Fibroblast of lung (primary cell): ENCODE measurements around the gene B4GALT6. TPM values are rescaled to one million over a fixed set of nuclear protein-coding genes. Genes with fewer than 3 reads are reported as not detected.

Source experiments
- DNase-seq, 2 donors: peaks; one replicate each; pipeline versions ENCODE4 v3.0.0 to v3.0.0-alpha.2; 2010; ENCODE audit warnings: low read depth in 2 of 2
- H2AFZ ChIP-seq: 2 replicates; pipeline ENCODE4 v1.5.1; 2012; ENCODE audit warnings: low read length, control low read depth, inconsistent platforms
- H3K27ac ChIP-seq: 2 replicates; pipeline ENCODE4 v1.5.1; 2011; ENCODE audit warnings: low read length, control low read depth; ENCODE audit not compliant: insufficient read depth
- H3K27me3 ChIP-seq: 2 replicates; pipeline ENCODE4 v1.5.1; 2011; ENCODE audit warnings: mild to moderate bottlenecking, low read length; ENCODE audit not compliant: control insufficient read depth, insufficient read depth
- H3K36me3 ChIP-seq: 2 replicates; pipeline ENCODE4 v1.5.1; 2011; ENCODE audit warnings: low read length; ENCODE audit not compliant: control insufficient read depth, insufficient read depth
- H3K4me1 ChIP-seq: 2 replicates; pipeline ENCODE4 v1.5.1; 2011; ENCODE audit warnings: low read length; ENCODE audit not compliant: control insufficient read depth, insufficient read depth; ENCODE audit errors: extremely low read depth
- H3K4me2 ChIP-seq: 2 replicates; pipeline ENCODE4 v1.5.1; 2011; ENCODE audit warnings: low read length, control low read depth; ENCODE audit not compliant: insufficient read depth; ENCODE audit errors: extremely low read depth
- H3K4me3 ChIP-seq, 4 experiments: fragments of 200-600 bp in 1 of 4; sonication (generic) in 1 of 4; replicated peaks in 1 of 4; 2 replicates each; pipeline ENCODE4 v1.5.1; 2011 to 2016; ENCODE audit warnings: low read length in 4 of 4, low read depth in 3 of 4, mild to moderate bottlenecking in 3 of 4, control low read depth in 2 of 4, inconsistent platforms in 1 of 4, mixed read lengths in 1 of 4; ENCODE audit not compliant: insufficient read depth in 1 of 4; ENCODE audit errors: control extremely low read depth in 1 of 4
- H3K79me2 ChIP-seq: 2 replicates; pipeline ENCODE4 v1.5.1; 2012; ENCODE audit warnings: mild to moderate bottlenecking, low read length, inconsistent platforms; ENCODE audit not compliant: control insufficient read depth, insufficient read depth
- H3K9ac ChIP-seq: 2 replicates; pipeline ENCODE4 v1.5.1; 2011; ENCODE audit warnings: mild to moderate bottlenecking, low read length, control low read depth; ENCODE audit not compliant: insufficient read depth
- H3K9me3 ChIP-seq: 2 replicates; pipeline ENCODE4 v1.5.1; 2012; ENCODE audit warnings: low read depth, low read length; ENCODE audit not compliant: control insufficient read depth, insufficient read depth
- H4K20me1 ChIP-seq: 2 replicates; pipeline ENCODE4 v1.5.1; 2011; ENCODE audit warnings: low read length; ENCODE audit not compliant: control insufficient read depth, insufficient read depth; ENCODE audit errors: extremely low read depth
- CTCF ChIP-seq, 2 donors: IDR thresholded peaks in 1 of 2; conservative IDR thresholded peaks in 1 of 2; 1 replicate in 1 of 2; 2 replicates in 1 of 2; pipeline ENCODE4 v1.5.1; 2011 to 2012; ENCODE audit warnings: low read length in 2 of 2, control low read depth in 1 of 2, inconsistent platforms in 1 of 2, low read depth in 1 of 2, mild to moderate bottlenecking in 1 of 2
- EZH2 ChIP-seq: IDR thresholded peaks from 2 replicates; pipeline ENCODE4 v1.5.1; 2012; ENCODE audit warnings: low read length, control low read depth, mild to moderate bottlenecking; ENCODE audit errors: missing control alignments
- polyA plus RNA-seq, 2 donors: library from polyadenylated mRNA; depleted of rRNA in 1 of 2; stranded (reverse) in 1 of 2; unstranded in 1 of 2; fragments of >200 nt; gene quantifications; 2 replicates each; pipeline ENCODE4 v1.2.1, GENCODE V29; 2011 to 2012; ENCODE audit warnings: missing spikeins in 1 of 2
- total RNA-seq: library from RNA; depleted of rRNA; stranded (reverse); fragments of >200 nt; gene quantifications from 2 replicates; pipeline ENCODE4 v1.2.1, GENCODE V29; 2014

B4GALT6 gene
- total and polyA plus RNA-seq, 2 donors (not counting 1 experiment from before 2014, with no cell fraction given) = 1.5 to 2.5 TPM

DNA sequence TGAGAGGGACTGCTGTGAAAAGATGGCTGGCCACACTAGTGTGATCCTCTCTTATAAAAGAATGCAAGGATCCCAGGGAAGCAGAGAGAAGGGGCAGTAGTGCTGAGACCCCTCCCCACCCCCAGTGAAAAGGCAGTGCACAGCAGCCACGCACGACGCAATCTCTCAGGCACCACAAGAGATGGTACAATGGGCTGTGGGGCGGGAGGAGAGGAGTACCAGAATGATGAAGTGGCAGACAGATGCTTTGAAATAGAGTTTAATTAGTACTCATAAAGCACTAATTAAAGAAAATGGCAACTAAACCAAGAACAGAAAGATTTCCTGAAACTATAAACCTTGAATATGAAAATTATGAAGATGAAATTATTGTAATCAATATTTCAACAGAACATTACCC lies 29.0 kb downstream of the B4GALT6 start:
- no peaks in the 10 kb centered on the region for H3K4me1 ChIP-seq
- no peak overlapping the region for H2AFZ ChIP-seq
- H3K36me3 ChIP-seq = no peaks in the 10 kb centered on the region
- H3K4me3 ChIP-seq = no peak overlapping the region
- no peak overlapping the region for H3K4me2 ChIP-seq
- DNase-seq = no peak
- H4K20me1 ChIP-seq = no peaks in the 10 kb centered on the region
- TF ChIP-seq CTCF (conservative IDR thresholded peaks at IDR 0.05 in 1 of 2, IDR thresholded peaks at IDR 0.05 in 1 of 2; ENCODE audit: low read depth in 1 of 2, low read length in 2 of 2) (no peak), EZH2 (no peak)
- no peak overlapping the region for H3K27ac ChIP-seq
- no peaks in the 10 kb centered on the region for H3K27me3 ChIP-seq
- no peaks in the 10 kb centered on the region for H3K9me3 ChIP-seq
- no peak overlapping the region for H3K9ac ChIP-seq
- H3K79me2 ChIP-seq = no peaks in the 10 kb centered on the region

DNA sequence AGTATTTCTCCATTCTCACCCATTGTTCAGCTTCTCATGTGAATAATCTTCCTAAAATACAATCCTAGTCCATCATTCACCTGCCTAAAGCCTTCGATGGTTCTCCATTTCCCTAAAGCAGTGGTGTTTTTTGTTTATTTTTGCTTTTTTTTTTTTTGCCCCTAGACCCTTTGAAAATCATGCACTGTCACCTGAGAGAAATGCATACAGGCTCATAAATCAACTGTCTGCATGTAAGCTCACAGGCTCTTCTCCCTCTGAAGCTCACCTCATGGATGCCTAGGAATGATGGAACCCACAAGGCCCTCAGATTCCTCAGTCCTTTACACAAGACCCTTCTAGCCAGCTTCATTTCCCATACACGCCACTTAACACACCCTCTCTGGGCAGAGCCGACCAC lies 31.5 kb downstream of the B4GALT6 start:
- no peak overlapping the region for H3K4me2 ChIP-seq
- H3K9ac ChIP-seq = no peak overlapping the region
- H3K4me3 ChIP-seq = no peak overlapping the region
- H3K4me1 ChIP-seq = no peaks in the 10 kb centered on the region
- no peak overlapping the region for H2AFZ ChIP-seq
- no peak for DNase-seq
- no peaks in the 10 kb centered on the region for H4K20me1 ChIP-seq
- H3K36me3 ChIP-seq = no peaks in the 10 kb centered on the region
- no peaks in the 10 kb centered on the region for H3K27me3 ChIP-seq
- H3K9me3 ChIP-seq = no peaks in the 10 kb centered on the region
- TF ChIP-seq EZH2 (no peak), CTCF (conservative IDR thresholded peaks at IDR 0.05 in 1 of 2, IDR thresholded peaks at IDR 0.05 in 1 of 2; ENCODE audit: low read depth in 1 of 2, low read length in 2 of 2) (no peak)
- H3K27ac ChIP-seq = no peak overlapping the region
- no peaks in the 10 kb centered on the region for H3K79me2 ChIP-seq

DNA sequence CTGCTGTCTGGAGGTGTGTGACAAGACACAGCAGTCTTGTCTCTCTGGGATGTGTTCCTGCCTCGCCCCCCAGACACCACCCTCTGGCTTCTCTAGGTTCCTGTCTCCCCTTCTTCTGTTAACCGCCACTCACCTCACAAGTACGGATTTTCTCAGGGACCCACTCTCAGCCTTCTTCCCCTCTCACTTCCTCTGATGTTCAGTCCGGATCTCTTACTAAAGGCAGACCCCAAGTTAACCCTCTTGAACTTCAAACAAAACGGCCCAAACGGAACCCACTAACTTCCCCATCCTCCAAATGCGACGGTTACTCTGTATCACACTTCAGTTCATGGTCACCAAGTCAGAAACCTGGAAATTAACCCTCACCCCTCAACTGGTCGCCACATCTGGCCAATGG lies 32.0 kb downstream of the B4GALT6 start:
- Histone ChIP-seq H3K36me3 (no peaks in the 10 kb centered on the region), H3K27ac (no peak overlapping the region), H4K20me1 (no peaks in the 10 kb centered on the region), H3K4me3 (no peak overlapping the region), H3K9me3 (no peaks in the 10 kb centered on the region), H3K4me2 (no peak overlapping the region), H2AFZ (no peak overlapping the region), H3K79me2 (no peaks in the 10 kb centered on the region), H3K4me1 (no peaks in the 10 kb centered on the region), H3K9ac (no peak overlapping the region), H3K27me3 (no peaks in the 10 kb centered on the region)
- TF ChIP-seq EZH2 = no peak
- no peak for TF ChIP-seq CTCF (conservative IDR thresholded peaks at IDR 0.05 in 1 of 2, IDR thresholded peaks at IDR 0.05 in 1 of 2; ENCODE audit: low read depth in 1 of 2, low read length in 2 of 2)
- DNase-seq = no peak
